ENCODE results near the gene ZFR.
"Not testable (repeated sequence)": the region's sequence is repeated elsewhere in the genome, so short reads cannot be mapped to it uniquely, and the experiment has no call there.

Gene ZFR

GRCh38 chr5:32314658-32315057 is 129.9 kb downstream of the ZFR start:
- Mint-ChIP-seq H3K9me3 (no peaks in the 10 kb centered on the region), H3K27ac (peak overlapping the region in 2 of 3 experiments; percentile 60 to 76), H3K4me1 (peaks cover 18% of the 10 kb centered on the region), H3K4me3 (peak overlapping the region; percentile 74 to 83 (median 81)), H3K27me3 (ENCODE audit: low read depth) (no peaks in the 10 kb centered on the region), H3K36me3 (ENCODE audit: low read depth) (peaks cover 7% of the 10 kb centered on the region)
- TF ChIP-seq CTCF (IDR thresholded peaks at IDR 0.05; ENCODE audit: unreplicated experiment in 3 of 3) = no peak

- not testable (repeated sequence) for H3K27me3 Mint-ChIP-seq (ENCODE audit: low read depth); H3K9me3 Mint-ChIP-seq
- Mint-ChIP-seq H3K4me1 (peaks cover 24% of the 10 kb centered on the region), H3K4me3 (peak overlapping the region; percentile 74 to 83 (median 81)), H3K27ac (peak overlapping the region in 1 of 3 experiments; percentile 76), H3K36me3 (ENCODE audit: low read depth) (peaks cover 12% of the 10 kb centered on the region)
Observed at GRCh38 chr5:32314152-32314488, 130.4 kb downstream of the ZFR start.

- H3K4me3 Mint-ChIP-seq = peak within 1 kb of the TSS; percentile 88 to 98 (median 95)
- H3K9me3 Mint-ChIP-seq = no peaks in the 10 kb centered on the region
- peak within 1 kb of the TSS; percentile 82 to 96 (median 93) for H3K27ac Mint-ChIP-seq
- peaks cover 30% of the 10 kb centered on the region for H3K4me1 Mint-ChIP-seq
- no peak for TF ChIP-seq CTCF (IDR thresholded peaks at IDR 0.05; ENCODE audit: unreplicated experiment in 3 of 3)
- no peaks in the 10 kb centered on the region for H3K27me3 Mint-ChIP-seq (ENCODE audit: low read depth)
- H3K36me3 Mint-ChIP-seq (ENCODE audit: low read depth) = peaks cover 16% of the 10 kb centered on the region
Observed at GRCh38 chr5:32312595-32313332, 131.8 kb downstream of the ZFR start, which contains the start of gene MTMR12. Gene MTMR12 (minus strand): TSS chr5:32312939. CDS start chr5:32312838, 101 bp downstream.

GRCh38 chr5:32312197-32312594 is 132.3 kb downstream of the ZFR start:
- no peaks in the 10 kb centered on the region for H3K9me3 Mint-ChIP-seq
- peaks cover 35% of the 10 kb centered on the region for H3K4me1 Mint-ChIP-seq
- H3K27ac Mint-ChIP-seq = peak overlapping the region; percentile 39 to 93 (median 92)
- peak overlapping the region; percentile 88 to 98 (median 94) for H3K4me3 Mint-ChIP-seq
- TF ChIP-seq CTCF (IDR thresholded peaks at IDR 0.05; ENCODE audit: unreplicated experiment in 3 of 3) = no peak
- H3K27me3 Mint-ChIP-seq (ENCODE audit: low read depth) = no peaks in the 10 kb centered on the region
- H3K36me3 Mint-ChIP-seq (ENCODE audit: low read depth) = peaks cover 16% of the 10 kb centered on the region

GRCh38 chr5:32311404-32312196 is 132.9 kb downstream of the ZFR start:
- H3K4me1 Mint-ChIP-seq = peaks cover 38% of the 10 kb centered on the region
- H3K27ac Mint-ChIP-seq = peak overlapping the region; percentile 39 to 93 (median 92)
- peak overlapping the region; percentile 88 to 98 (median 94) for H3K4me3 Mint-ChIP-seq
- H3K36me3 Mint-ChIP-seq (ENCODE audit: low read depth) = peaks cover 16% of the 10 kb centered on the region
- H3K27me3 Mint-ChIP-seq (ENCODE audit: low read depth) = no peaks in the 10 kb centered on the region
- TF ChIP-seq CTCF (IDR thresholded peaks at IDR 0.05; ENCODE audit: unreplicated experiment in 3 of 3) = no peak
- H3K9me3 Mint-ChIP-seq = no peaks in the 10 kb centered on the region

GRCh38 chr5:32309761-32310160 is 134.8 kb downstream of the ZFR start:
- Mint-ChIP-seq H3K9me3 (no peaks in the 10 kb centered on the region), H3K36me3 (ENCODE audit: low read depth) (peaks cover 17% of the 10 kb centered on the region), H3K27me3 (ENCODE audit: low read depth) (no peaks in the 10 kb centered on the region), H3K27ac (peak overlapping the region; percentile 6 to 60 (median 26)), H3K4me1 (peaks cover 39% of the 10 kb centered on the region), H3K4me3 (peak overlapping the region; percentile 26 to 79 (median 77))
- TF ChIP-seq CTCF (IDR thresholded peaks at IDR 0.05; ENCODE audit: unreplicated experiment in 3 of 3) = no peak
